HG03457 (cell line): ENCODE data around the gene MMEL1.

Source experiments
- ATAC-seq: cut with Tn5 transposase; IDR thresholded peaks from one replicate; pipeline ENCODE4 v1.9.1; 2021; ENCODE audit warnings: moderate number of reproducible peaks; ENCODE audit not compliant: unreplicated experiment

Gene MMEL1

DNA sequence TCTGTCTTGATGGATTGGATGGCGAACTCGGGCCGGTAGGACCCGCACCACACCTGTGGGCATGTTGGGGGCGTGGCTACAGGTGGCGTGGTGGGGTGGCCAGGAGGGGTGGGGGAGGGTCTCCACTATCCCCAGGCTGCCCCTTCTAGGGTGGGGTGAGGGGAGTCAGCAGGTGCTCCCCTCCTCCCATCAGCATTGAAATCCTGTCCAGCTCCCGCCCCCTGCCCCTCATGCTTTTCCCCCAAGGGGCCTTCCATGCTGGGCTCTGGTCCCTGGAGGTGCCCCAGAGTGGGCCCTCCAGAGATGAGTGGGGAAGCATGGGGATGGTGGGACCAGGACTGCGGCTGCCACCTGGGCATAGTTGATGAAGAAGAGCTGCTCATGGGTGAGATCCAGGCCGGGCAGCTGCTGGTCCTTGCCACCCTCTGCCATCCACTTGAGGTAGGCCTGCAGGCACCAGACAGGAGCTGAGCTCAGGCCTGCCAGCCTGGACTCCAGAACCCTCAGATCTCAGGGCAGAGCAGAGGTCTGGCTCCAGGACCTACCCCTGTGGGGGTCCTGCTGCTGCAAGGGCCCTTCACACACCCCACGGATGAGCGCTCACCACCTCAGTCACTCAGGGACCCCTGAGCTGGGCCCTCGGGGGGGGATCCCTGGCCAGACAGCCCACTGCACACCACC is 41.1 kb downstream of the MMEL1 start:
- no peak for ATAC-seq

DNA sequence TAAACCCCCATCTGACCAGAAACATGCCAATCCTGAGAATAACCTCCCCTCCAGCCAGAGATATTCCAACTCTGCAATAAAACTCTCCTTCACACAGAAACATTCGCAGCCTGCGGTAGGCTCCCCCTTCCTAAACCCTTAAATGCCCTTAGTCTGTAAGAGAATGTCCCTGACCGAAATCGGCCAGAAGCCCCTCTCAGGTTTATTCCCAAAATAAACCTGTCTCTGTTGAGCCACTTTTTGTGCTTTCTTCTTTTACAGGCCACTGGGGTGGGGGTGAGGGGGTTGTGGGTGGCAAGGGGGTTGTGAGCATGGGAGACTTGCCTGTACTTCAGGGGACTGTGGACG is 41.6 kb downstream of the MMEL1 start:
- no peak for ATAC-seq

DNA sequence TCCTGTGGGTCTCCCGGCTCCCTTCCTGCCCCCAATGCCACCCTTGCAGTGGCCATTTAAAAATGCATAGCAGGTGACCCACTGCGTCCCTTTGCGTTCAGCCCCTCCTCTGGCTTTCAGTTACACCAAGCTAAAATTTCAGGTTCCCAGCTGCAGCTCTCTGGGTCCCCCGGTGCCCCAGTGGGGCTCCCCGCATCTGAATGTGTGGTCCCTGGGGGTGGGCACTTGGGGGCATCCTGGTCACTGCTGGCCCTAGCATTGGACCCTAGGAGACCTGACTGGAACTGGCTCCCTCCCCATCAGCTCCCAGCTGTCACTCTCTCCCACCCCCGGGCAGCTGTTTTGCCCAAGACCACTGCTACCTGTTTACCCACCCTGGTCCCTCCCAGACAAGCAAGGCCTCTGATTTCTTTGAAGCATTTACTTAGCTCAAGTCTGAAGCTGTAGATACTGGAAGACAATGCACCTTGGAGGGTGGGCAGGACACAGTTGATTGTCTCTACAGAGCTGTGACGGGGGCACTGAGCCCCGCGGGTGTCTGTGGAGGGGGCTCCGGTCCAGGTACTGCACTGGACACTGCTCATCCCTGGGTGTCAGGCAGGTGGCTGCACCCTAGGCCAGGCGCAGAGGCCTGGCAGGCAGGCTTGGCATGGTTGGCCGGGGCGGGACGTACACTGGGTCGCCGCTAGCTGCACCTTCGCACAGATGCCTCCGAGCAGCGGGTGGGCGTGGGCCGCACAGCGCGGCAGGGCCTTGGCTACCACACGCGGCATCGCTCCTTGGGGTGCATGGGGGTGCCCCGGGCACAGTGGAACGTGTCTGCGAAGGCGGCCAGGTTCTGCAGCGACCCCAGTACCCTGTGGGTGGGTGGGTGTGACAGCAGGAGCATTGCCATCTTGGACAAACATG is 42.3 kb downstream of the MMEL1 start:
- no peak for ATAC-seq

- ATAC-seq = no peak
These were observed 43.2 kb downstream of the MMEL1 start for GRCh38 chr1:2589431-2590232.

DNA sequence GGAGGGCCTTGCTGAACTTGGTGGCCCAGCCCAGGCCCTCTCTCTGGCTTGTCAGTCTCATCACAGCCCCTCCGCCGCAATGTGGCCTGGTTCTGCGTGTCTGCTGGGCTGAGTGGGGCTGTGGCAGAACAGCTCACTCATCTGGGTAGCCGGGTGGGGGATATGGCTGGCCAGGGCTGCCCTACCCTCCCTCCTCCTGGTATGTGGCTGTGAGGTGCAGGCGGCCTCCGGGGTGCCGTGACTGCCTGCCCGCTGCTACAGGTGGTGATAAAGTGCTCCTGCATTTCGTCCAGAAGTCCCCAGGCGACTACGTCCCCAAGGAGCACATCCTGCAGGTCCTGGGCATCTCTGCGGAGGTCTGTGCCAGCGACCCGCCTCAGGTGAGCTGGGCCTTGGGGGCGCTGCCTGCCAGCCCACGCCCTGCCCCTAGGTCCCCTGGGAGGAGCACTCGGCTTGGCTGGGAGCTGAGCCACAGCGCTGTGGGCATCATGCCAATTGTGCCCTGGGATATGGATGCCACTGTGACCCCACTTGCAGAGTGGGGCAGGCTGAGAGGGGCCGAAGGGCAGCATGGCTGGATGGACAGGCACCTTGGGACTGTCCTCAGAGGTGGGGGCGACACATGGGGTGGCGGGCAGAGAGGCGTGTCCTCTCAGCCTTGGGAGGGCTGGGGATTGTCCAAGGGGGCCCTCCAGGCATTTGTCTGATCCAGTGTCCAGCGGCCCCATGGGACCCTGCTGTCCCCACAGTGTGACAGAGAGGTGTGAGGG is 44.0 kb downstream of the MMEL1 start:
- no peak for ATAC-seq

- ATAC-seq = no peak
These were observed 44.8 kb downstream of the MMEL1 start for GRCh38 chr1:2587860-2588571.

DNA sequence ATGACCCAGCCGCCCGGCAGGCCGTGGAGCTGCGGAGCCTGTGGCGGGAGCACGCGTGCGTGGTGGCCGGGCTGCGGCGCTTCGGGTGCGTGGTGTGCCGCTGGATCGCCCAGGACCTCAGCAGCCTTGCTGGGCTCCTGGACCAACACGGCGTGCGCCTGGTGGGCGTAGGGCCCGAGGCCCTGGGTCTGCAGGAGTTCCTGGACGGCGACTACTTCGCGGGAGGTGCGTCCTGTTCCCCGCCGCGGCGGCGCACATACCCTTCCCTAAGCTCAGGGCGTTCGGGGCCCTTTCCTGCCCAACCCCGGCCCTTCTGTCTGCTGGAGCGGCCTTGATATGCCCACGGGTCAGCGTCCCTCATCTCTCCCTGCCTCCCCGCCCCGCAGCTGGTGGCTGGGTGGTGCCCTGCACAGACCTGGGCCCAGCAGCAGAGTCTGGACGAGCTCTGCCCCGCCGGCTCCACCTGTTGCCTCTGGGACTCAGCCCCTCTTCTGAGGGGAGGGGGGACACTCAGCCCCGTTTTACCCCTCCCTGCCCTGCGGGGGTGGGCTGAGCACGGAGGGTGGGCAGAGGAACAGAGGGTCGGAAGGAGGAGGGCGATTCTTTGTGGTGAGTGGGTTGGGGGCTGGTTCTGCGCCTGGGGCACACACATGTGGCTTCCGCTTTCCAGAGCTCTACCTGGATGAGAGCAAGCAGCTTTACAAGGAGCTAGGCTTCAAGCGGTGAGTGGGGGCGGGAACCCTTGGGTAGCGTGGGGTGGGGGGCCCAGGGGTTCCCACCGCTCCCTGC is 45.6 kb downstream of the MMEL1 start:
- no peak for ATAC-seq

DNA sequence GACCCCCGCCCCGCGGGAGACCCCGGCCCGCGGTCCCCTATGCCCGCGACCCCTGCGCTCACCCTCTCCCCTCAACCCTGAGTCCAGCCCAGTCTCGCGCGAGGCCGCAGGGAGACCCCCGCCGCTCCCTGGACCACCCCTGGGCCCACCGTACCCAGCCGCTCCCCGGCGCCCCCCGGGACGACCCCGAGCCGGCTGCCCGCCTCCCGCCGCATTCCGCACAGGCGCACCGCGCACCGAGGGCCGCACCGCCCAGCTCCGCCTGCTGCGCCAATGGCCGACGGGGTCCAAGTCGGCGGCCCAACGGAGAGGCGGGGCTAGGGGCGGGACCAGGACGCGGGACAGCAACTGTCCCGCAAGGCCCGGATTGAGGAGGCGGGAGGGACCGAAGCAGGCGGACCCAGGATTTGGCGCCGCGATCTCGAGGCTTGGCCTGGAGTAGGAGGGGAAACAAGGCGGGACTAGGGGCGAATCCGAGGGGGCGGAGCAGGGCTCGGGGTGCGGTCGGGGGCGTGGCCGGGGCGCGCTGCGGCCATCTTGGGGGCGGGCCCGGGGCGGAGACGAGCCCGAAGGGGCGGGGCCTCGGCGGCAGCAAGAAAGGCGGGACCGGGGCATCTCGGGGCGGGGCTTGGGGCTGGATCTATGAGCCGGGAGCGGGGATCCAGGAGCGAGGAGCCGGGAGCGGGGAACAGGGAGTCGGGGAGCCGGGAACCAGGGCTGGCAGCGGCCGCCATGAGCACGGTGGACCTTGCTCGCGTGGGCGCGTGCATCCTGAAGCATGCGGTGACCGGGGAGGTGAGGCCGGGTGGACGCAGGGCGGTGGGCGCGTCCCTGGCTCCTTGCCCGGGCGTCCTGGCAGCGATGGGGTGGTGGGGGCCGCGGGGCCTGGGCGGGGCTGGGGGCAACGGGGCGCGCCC is 46.4 kb downstream of the MMEL1 start, which contains the start of gene PRXL2B:
Gene PRXL2B, plus strand, starts transcription at position 624 of the 917 bp plus-strand sequence. Its CDS starts 109 bp downstream, at position 733.
- ATAC-seq = peak; percentile 37

DNA sequence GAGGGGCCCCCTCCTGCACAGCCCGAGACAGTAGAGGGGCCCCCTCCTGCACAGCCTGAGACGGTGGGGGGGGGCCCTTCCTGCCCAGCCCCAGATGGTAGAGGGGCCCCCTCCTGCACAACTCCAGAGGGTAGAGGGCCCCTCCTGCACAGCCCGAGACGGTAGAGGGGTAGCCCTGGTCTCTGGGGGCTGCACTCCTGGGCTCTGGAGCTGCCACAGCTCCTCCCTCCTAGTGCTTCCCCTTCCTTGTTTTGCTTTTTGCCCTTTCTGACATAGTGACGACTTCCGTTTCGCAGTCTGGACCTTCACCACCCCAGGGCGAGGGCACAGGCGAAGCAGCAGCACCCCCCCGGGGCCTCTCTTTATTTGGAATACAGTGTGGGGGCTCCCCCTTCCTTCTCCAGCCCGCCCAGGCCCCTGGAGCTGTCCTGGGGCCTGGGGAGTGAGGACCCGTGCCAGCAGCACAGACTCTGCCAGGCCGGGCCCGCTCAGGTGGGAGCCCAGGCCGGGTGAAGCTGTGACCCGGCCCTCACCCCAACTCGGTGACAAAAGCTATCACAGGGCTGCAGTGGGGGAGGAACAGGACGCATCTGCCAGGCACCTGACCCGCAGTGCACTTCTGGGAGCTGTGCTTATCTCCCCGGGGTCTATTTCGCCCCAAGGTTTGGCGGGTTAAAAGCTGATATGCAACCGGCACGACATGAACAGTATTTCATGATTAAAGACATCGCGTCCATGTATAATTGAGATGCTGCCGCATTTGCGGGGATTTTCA is 47.3 kb downstream of the MMEL1 start:
- ATAC-seq = peak; percentile 46

DNA sequence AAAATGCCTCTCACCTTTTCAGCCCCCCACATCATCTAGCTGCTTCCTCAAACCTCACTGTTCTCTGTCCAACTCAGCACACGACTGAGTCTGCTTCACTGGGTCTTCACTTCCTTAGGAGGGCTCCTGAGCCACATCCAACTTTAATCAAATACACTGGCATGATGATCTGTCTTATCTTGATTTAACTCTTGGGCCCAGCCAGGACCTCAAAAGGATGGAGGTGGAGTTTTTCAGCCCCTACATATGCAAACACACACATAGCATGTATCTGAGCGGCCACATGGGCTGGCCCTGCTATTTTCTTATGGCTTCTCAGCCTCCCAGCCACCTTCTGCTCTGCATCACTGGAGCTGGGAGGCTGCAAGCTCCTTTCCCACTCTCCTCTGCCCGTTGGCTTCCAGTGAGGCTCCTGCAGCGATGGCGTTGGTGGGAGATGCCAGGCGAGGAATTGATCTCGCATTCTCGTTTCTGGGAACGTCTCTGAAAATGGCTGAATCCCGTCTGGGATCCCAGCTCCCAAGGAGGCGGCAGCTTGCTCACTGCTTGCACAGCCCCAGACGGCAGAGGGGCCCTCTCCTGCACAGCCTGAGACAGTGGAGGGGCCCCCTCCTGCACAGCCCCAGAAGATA is 48.0 kb downstream of the MMEL1 start:
- no peak for ATAC-seq

DNA sequence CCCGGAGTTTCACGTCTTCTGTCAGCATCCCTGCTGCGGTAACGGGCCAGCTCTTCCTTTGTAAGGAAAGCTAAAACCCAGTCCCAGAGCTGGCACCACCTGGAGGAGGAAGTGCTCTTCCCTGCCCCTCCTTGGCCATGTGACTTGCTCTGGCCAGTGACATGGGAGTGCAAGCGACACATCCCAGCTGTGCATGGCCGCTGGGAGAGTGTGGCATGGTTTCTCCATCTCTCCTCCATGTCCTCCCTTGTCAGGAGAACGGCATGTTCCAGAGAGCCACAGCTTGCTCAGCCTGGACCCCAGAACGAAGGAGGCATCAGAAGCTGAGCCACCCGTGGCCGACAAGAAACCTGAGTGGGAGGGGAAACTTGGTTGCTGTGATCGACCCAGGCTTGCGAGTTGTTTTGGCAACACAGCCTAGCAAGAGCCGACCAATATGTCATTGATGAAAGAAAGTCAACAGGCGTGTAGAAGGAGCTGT is 48.9 kb downstream of the MMEL1 start:
- no peak for ATAC-seq

GRCh38 chr1:2583331-2583791 is 49.5 kb downstream of the MMEL1 start:
- no peak for ATAC-seq

DNA sequence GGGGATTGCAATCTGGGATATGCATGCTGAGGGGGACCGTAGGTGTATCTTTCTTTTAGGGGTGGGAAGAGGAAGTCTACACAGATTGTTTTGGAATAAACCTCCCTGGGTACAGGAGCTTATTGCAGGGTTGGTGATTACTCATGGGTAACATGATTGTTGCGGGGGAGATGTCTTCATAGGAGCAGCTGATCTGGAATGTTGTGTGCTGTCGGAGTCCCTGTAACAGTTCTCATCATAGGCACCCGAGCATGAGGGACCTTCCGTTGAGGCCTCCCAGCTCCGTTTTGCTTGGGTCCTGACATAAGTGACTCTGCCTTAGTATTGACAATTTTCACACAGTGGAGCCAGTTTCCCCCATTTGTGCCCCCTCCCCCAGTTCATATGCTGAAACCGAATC is 50.4 kb downstream of the MMEL1 start:
- ATAC-seq = no peak

- no peak for ATAC-seq
These were observed 52.1 kb downstream of the MMEL1 start for GRCh38 chr1:2580691-2581090.

GRCh38 chr1:2578758-2579118 is 54.1 kb downstream of the MMEL1 start:
- no peak for ATAC-seq

DNA sequence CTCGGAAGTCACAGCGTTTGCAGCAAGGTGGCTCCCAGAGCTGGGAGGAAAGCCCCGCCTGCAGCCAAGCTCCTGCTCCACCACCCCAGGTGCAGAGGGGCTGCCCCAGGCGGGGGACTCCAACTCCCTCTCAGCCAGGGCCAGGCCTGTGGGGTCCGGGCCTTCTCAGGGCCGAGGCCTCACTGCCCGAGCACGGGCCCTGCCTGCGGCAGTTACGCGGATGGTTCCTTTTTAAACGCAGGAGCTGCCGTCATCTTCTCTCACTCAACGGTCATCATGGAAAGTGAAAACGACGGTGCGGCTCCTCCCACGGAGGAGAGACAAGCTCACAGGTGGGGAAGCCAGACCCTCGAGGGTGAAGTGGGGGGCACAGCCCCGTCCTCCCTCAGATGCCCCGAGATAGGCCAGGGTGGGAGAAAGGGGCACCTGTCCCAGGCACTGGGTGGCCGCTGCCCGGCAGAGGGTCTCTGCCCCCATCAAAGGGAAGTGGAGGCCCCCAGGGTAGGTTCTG is 55.2 kb downstream of the MMEL1 start:
- ATAC-seq = peak; percentile 22
